HG03135 (cell line): ENCODE results near the gene MYLK.

ENCODE experiments used
- ATAC-seq: cut with Tn5 transposase; IDR thresholded peaks from one replicate; pipeline ENCODE4 v1.9.1; 2021; ENCODE audit warnings: mild to moderate bottlenecking, moderate library complexity; ENCODE audit not compliant: unreplicated experiment

MYLK gene

DNA sequence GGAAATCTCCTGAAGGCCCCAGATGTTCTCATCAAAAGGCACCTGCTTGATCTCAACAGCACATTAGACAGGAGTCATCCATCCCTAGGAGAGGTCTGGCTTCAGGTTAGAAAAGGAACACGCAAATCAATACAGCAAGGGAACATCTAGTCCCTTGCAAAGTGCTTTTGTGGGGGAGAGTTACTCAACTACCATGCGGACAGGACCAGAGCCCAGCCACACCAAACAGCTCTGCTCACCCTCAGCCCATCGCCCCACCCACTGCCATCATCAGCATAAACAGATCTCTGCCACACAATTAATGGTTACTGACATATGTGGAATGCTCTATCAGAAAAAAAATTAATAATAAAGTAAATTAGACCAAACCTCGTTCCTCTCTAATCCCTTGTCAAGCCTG is 85.6 kb downstream of the MYLK start:
- ATAC-seq = no peak

DNA sequence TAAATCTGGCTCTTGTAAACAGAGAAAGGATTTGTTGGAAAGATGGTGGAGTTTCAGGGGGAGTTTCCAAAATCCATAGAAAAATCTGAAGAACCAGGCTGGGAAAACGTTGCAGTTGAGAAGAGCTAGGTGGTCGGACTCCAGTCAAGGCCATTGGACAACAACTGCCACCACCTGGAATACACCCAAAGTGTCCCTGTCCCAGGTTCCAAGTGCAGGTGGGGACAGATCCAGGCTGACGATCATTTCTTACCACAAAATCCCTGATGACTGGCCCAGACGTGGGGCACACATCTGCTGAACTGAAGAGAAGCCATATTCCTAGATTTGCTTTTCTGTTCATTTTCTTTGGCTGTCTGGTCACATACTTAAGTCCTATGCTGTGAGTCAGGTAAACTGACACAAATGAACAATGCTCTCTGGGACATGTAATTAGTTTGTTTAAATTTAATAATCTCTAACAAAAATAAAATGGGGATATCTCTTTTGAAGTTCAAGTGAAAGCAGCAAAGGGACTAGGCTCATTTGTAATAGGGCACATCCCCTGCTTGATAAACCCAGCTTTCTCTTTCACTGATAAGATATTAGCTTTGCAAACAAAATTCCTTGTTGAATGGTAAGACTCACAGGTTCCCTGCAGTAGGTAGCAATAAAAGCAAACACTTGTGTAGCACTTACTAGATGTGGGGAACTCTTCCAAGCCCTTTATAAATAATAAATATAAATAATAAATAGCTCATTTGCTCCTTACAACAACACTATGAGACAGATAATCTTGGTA is 88.5 kb downstream of the MYLK start:
- ATAC-seq = no peak

DNA sequence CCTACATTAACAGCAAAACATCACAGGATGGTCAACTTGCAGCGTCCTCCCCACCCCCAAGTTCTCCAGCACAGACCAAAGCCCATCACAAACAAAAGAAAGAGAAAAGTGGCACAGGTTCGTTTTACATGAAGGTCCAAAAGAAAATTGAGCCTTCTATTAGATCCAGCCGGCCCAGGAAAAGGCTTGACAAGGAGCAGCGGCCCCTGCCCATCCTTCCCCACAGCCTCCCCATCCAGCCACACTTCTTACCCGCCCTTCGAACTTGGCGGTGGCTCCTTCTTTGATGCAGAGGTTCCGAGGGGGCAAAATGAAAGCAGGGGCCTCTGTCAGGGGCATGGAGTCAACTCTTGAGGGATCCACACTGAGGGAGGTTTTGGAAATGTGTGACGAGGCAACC is 90.7 kb downstream of the MYLK start:
- ATAC-seq = no peak

DNA sequence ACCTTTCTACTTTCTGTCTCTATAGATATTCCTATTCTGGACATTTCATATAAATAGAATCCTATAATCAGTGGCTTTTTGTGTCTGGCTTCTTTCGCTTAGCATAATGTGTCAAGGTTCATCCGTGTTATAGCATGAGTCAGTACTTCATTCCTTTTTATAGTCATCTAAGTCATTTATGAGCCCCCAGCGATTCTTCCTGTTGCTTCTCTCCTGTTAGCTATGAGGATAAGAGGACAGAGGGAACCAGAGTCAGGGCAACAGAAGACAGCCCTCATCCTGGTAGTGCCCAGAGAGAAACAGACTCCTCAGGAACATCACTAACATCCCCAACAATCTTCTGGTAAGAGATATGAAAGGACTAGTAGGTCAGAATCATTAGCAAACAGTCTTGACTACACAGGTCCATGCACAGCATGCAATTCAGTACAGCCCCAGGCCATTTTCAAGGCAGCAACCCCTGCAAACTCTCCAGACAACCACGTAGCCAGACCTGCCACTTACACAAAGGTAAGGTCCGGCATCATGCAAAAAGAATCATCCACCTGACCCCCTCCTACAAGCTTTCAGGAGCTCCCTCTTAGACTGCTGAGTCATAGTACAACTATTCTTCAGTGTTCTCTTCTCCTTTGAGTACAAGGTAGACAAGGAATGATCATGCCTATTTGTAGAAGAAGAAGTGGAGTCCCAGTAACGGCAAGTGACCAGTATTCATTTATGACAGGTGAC is 91.5 kb downstream of the MYLK start:
- ATAC-seq = no peak

DNA sequence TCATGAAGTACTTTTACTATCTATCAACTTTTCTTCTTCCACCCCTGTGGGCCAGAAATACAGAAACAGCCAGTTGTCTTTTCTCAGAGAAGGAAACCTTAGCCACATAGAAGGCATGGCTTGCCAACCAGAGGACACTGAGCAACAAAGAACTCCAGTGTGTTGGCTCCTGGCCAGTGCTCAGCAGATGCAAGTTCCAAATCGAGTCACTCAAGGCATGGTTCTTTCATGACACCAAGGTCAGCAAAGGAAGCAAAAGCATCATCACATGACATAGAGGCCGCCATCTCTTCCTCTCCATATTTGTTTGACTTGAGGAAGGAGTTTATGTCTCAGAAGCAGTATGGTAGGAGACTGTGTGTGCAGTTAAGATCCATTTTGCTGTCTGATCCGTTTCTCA is 92.2 kb downstream of the MYLK start:
- ATAC-seq = no peak

DNA sequence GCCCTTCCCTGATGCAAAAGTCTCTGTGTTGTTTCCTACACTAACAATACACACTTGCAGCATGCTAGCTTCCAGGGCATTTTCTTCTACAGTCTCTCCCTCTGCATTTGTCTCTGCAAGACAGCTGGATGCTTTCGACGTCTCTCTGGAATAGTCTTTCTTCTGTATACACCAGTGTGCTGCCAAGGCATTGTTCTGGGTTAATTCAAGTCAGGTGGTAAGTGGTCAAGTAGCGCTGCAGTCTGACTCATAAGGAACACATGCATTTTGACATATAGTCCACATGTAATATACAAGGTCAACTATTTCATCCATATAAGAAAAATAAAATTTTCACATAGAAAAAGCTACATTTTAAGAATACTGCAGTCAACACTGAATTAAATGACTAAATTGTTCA is 92.7 kb downstream of the MYLK start:
- ATAC-seq = no peak

DNA sequence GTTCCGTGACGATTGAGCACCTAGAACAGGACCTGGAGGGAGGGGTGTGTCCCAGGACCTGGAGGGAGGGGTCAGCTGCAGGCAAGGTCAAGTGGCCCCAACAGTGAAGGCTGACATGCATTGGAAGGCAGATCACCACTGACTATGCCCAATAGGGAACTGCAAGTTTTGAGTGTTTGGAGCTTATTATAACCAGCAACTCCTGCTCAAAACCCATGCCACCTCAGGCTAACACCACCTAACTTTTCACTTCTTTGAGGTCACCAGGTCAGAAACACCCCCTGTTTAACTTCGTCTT is 93.1 kb downstream of the MYLK start:
- no peak for ATAC-seq

DNA sequence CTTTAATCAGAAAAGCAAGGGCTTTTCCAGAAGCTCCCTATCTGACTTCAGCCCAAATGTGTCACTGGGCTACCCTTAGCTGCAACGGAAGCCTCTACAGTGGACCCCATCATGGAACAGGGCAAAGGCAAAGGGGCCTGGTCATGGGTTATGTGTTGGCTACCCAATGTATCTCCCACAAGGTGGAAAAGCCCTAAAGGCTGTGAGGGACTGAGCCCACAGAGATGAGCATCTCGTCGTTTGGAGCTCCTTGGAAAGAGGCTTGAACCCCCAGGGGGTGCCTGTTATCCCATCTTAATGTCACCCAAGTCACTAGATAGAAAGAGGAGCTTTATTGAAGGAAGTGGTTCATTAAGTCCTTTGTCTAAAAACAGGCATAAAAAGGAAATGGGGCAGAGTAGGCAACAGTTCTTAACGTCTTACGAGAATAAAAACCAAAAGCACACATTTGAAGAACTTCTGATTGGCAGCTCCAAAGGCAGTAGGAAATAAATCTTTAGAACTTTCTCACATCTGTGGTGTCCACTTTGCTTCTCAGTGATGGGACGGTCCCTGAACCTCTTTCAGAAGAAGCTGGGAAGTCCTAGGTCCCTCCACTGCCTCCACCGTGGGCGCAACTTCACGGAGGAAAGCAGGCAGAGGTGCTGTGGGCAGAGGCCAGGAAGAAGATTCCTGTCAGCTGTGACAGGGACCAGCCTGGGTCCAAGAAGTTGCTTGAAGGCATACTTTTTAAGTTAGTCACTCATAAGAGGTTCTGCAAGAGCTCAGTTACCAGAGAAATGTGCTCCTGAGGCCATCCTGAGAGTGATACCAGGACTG is 93.7 kb downstream of the MYLK start:
- no peak for ATAC-seq

DNA sequence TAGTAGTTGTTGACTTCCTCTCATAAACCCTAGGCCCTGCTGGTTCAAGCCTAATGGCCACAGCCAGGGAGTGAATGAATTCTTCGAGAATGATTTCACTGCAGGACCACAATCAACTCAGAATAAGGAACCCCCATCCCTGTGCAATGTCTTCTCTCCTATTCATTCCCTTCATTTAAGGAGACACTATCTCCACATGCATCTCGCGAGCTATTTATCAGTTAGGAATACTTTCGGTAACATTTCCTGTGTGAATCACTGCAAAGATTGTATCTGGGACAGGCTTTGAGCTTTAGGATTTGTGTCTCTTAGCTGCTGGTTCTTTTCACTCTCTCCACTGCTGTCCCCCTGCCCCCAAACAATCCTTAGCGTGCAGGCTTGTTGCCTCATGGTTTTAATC is 94.4 kb downstream of the MYLK start:
- ATAC-seq = no peak

DNA sequence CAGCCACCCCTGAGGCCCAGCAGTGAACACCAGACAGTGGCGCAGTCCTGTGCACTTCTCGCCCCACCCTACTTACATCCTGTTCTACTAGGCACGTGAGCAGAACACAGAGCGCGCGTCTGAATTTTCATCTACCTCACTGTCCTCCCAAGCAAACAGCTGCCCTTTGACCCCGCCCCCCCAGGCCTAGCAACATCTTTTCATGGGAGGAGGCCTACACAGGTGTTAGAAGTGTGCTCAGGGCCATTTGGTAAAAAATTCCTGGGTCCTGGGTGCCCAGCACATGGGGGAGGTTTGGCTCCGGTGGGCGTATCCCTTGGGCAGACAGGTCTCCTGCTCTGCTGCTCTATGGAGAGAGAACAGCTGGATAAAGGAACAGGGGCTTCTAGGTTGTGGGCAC is 95.0 kb downstream of the MYLK start:
- no peak for ATAC-seq

DNA sequence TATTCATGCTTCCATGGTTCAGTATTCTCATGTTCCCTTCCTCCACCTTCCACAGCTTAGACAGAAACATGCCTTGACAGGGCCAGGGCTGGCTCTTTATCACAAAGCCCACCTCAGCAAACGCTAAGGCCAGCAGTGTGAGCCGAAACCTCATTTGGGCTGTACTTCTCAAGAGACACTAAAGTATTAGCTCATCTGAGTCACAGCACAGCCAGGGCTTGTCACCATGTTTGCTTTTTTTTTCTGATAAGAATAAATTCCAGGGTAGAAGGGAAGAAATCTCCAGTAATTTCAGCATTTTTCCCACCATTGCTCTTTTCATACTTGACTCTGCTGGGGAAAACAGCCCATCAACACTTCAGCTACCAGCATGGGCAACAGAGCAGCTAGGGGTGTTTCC is 95.4 kb downstream of the MYLK start:
- ATAC-seq = no peak

DNA sequence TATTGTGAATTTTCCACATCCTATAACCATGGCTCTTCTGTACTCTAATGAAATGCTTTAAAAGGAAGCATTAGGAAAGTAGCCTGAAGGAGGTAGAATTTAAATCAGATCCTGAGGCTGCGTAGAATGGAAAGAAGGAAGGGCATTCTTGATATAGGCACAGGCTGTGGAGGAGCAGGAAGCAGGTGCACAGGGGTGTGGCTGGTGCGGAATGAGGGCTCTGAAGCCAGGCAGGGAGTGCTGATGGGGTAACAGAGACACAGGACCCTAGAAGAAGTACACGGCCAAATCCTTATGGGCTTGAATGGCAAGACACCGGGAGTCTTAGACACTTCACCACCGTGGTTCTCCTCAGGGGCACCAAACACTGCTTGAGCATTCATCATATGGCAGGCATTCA is 97.0 kb downstream of the MYLK start:
- ATAC-seq = no peak

DNA sequence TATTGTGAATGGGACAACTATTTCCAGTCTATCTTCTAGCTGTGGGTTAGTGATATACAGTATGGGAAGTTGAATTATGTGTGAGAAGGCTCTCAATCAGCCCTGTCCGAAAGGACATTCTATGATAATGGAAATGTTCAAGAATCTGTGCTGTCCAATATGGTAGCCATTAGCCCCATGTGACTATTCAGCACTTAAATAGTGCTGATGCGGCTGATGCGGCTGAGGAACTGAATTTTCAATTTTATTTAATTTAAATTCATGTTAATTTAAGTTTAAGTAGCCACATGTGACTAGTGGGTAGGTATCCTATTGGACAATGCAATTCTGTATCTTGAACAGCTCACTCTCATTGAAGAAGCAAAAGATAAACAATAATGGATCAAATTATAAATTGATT is 98.5 kb downstream of the MYLK start:
- ATAC-seq = no peak

DNA sequence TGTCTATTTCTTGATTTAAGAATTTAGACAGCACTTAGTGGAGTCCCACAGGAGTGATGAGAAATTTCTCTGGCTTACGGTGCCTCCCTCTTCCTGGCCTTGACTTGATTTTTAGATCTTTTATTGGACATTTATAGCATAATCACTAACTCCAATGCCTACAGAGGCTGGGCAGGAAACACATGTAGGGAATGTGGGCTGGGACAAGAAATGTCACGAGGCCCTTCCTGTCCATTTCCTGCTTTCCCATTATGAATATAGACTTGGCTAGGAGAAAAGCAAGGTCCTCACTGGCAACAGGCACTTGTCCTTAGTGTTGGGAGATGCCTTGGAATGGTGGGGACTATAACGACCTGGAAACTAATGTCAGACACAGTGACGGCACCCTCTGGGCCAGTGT is 100.3 kb downstream of the MYLK start:
- no peak for ATAC-seq

DNA sequence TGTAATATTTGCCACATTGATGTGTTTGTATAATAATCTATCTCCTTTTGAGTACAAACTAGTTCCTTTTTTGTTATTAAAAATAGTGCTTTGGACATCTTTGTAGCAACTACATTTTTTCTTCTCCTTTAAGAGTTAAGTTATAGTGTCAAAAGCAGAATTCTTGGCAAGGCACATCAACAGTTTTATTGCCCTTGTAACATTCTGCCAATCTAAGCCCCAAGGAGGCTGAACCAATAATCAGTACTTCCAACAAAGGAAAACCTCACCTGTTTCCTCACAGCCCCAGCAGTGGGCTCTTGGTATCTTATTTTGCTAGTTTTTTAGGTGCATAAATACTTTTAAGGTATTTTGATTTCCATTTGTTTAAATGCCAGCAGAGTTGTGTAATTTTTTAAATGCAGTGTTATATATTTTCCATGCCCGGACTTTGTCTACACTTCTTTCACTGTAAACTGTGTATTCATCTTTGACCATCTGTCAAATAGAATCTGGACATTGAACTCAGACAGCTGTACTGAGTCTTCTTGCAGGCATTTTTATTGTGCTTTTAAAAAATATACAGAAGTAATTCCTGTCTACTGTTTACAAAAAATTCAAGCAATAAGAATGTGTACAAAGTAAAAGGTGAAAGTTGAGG is 101.0 kb downstream of the MYLK start:
- ATAC-seq = no peak

DNA sequence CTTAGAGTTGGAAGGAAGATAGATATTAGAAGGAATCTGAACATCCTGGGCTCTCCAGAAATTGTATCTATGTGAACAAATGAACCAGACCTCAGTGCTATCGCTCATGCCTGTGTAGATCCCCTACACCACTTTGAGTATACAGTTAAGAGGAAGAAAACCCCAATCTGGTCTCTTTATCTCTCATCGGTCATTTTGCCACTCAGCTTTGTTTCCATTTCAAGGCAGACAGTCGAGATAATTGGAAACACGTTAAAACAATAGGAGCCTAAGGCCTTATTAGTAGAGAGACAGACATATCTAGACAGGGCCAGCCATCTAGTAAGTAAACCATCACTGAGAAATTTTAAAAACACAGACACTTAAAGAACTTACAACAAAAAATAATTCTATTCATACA is 101.6 kb downstream of the MYLK start:
- ATAC-seq = no peak

DNA sequence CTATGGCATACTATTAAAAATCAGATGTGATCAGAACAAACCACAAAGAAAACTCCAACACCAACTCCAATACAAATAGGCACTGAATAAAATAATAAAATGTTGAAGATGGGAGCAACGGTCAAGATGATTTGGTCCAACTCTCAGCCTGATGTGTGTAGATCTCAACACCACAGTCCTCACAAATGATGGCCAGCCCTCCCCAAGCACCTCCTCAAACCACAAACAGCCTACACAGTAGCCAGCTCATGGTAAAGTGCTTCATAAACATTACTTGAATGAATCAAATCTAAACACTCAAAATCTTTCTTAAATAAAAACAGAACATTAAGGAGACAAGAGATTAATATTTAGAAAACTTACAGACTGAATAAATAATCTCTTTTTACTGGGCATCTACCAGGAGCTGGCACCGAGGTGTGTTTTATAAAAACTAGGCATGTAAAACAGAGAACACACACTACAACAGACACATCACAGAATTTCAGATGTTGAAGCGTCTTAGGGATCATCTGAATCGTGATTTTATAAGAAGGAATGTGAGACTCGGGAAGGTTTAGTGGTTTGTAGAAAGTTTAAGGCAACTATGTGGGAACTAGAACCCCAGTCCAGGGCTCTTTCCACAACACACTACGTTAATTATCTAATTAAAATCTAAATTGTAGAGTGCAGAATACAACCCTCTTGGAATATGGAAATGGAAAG is 102.4 kb downstream of the MYLK start:
- ATAC-seq = no peak

DNA sequence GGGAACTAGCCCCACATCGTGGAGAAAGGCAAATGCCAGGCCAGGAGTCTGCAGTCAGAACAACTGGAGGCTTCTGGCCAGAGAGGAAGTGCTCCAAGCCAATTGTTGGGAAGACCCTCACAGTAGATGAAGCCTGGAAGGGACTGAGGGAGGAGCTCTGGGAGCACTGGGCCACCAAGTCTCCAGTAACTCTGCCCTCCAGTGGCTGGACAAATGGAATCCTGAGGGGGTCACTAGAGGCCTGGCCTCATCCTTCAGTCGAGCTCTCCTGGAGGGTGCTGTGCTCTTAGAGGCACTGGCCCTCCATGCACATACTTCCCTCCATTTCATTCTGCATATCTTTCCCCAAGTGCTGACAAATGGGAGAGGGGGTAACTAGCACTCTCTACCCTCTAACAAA is 103.0 kb downstream of the MYLK start:
- no peak for ATAC-seq

DNA sequence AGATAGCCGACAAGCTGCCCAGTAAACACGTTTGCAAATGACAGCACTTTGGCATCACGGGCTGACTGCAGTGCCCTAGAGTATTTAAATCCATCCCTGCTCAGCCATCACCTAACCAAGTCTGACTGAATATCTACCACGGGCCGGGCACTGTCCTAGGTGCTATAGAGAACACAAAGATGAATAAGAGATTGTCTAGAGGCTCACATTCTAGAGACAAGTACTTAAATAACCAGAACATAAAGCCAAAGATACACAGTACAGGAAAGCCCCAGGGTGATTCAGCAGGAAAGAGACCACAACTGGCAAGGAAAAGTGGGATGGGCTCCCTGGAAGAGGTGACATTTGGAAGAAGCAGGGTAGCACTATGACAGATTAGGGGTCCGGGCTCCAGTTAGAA is 103.5 kb downstream of the MYLK start:
- no peak for ATAC-seq

DNA sequence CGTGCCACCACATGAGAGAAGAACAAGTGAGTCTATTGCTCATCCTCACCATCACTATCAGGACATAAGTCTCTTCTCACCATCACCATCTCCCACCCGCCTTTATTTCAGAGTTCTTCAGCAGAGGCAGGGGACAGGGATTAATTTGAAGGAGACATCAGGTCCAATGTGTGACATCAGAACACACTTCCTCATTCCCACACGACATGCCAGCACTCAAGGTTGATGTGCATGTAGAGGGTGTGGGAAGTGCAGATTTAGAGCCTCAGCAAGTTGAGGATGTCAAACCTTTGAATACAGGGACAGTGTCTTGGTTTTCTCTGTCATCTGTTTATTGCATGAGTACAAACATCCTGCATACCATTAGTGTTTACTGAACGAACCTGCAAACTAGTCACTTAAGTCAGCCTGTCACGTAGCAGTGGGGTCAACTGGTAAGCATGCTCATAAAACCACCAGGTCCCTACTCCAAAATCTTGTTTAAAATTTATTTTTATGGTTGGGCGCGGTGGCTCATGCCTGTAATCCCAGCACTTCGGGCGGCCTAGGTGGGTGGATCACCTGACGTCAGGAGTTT is 104.4 kb downstream of the MYLK start:
- no peak for ATAC-seq
